HG02970 (cell line): ENCODE results near the gene COG2.
"Not testable (repeated sequence)": the region's sequence is repeated elsewhere in the genome, so short reads cannot be mapped to it uniquely, and the experiment has no call there.

ENCODE experiments used
- ATAC-seq: cut with Tn5 transposase; IDR thresholded peaks from one replicate; pipeline ENCODE4 v1.9.1; 2021; ENCODE audit warnings: mild to moderate bottlenecking, moderate library complexity, moderate number of reproducible peaks; ENCODE audit not compliant: unreplicated experiment, low FRiP score

Gene COG2

DNA sequence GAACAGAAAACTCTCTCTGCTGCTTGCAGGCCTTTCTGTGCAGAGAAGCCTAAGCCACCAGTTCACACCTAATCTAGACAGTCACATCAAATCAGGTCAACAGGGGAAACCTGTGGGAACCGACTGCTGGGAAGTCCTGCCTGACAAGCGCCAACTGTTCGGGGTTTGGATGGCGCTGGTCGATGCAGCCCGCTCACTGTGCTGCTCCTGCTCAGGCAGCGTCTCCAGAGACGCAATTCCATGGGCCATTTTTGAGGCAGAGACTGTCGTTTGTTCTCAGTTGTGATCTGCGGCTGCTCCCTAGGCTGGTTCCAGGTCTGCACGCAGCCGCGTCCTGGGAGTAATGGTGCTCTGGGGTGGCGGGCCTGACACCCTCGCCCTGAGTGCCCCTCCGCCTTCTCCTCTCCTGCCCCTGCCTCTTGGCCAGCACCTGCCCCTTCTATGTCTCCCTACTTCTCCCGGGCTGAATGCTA is 70.2 kb downstream of the COG2 start:
- no peak for ATAC-seq

DNA sequence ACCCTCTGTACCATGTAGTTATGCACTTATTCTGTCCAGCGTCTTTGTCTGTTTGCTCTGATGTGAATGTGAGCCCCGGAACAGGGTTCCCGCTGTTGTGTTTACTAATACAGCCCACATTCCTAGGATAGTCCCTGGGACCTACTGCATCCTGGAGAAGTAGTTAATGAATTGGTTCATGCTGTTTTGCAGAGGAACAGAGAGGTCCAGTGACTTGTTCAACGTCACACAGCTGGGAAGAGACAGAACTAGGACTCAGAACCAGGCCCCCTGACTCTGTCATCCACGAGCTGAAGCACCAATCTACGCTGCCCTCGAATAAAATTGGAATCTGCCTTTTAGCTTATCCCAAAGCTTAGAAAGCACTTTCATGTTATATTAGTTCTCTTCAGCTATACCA is 70.9 kb downstream of the COG2 start:
- ATAC-seq: no peak

DNA sequence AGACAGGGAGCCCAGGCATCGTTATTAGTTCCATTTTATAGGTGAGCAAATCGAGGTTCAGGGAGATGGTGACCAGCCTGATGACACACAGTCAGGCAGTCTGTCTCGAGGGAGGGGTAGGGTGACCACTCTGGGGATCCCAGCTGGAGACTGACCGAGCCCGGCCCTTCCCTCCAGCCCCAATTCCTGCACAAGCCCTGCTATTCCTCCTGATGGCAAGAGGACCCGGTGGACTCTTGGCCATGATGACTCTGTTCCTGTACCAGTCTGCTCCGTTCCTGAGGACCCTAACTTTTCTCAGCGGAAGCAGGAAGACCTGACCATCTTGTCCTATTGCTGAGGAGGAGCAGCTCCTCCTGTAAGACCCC is 71.2 kb downstream of the COG2 start:
- ATAC-seq: no peak

DNA sequence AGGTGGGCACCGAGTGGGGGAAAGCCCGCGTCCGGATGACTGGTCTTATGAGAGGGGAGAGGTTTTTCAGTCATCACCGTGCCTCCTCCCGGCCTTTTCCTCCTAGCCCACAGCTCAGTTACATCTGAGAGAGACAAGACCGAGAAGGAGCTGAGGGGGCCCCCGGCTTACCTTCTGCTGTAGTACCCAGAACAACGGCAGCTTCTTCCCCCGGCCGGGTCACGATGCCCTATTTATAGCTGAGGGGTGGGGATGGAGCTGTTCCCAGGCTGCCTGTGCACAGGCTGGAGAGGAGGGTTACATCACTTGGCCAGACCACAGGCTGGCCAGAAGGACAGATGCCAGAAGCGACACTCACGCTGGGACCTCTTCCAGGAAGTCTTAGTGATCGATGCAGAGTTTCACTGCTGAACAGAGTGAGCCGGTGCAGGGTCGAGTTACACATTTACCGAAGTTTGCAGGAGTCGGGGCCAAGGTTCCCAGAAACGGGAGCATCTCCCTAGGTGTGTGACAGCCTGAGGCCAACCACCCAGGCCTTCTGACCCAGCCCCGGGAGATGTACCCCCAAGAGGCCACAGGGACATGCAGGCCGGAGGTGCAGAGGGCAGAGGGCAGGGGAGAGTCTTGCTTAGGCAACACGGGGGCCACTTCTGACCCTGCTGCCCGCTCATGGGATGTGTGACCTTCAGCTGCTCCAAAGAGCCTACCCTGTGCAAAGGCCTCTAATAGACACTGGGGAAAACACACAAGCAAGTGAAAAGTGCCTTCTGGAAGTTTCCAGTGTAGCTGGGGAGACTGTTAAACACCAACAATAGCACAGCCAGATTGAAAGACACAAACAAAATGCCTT is 71.9 kb downstream of the COG2 start, which contains the start of gene AGT:
TSS of gene AGT (minus strand) at position 208 of the 850 bp plus-strand sequence. CDS start 3,299 bp downstream, outside the sequence.
- no peak for ATAC-seq

DNA sequence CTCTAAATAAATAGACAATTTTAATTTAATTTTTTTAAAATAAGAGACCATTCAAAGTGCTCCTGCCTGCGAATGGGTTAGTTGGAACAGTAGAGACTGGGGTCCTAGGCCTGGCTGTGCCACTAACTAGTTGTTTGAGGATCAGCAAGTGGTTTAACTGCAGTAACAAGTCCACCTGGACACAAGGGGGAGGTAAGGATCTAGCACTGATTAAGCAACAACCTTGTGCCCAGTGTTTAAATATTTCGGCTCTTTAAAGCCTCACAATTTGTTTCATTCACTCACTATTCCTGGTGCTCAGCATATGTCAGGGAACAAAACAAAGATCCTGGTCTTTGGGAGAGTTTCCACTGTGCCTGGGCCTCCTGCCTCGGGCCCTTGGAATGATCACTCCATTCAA is 73.2 kb downstream of the COG2 start:
- no peak for ATAC-seq

DNA sequence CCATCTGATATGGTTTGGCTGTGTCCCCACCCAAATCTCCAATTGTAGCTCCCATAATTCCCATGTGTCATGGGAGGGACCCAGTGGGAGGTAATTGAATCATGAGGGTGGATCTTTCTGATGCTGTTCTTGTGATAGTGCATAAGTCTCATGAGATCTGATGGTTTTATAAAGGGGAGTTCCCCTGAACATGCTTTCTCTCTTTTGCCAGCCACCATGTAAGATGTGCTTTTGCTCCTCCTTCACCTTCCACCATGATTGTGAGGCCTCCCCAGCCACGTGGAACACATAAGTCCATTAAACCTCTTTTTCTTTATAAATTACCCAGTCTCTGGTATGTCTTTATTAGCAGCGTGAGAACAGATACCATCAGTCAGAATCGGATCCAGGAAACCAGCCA is 74.2 kb downstream of the COG2 start:
- not testable (repeated sequence) for ATAC-seq

DNA sequence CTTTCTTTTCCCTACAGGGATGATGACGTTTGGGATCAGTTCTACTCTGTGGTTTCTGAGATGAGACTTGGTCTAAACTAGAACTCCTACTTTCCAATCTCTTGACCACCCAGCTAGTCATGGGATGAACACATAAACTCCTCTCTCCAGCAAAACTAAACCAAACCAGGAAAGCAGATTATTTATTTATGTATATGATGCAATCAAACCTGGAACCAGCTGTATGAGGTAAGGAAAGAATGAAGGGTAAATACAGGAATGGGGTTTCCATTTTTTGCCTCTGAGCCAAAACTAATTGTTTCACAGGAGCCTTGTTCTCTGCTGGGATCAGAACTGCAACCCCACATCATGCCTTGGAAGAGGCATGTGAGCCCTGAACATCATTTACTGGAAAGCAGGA is 75.0 kb downstream of the COG2 start:
- no peak for ATAC-seq

DNA sequence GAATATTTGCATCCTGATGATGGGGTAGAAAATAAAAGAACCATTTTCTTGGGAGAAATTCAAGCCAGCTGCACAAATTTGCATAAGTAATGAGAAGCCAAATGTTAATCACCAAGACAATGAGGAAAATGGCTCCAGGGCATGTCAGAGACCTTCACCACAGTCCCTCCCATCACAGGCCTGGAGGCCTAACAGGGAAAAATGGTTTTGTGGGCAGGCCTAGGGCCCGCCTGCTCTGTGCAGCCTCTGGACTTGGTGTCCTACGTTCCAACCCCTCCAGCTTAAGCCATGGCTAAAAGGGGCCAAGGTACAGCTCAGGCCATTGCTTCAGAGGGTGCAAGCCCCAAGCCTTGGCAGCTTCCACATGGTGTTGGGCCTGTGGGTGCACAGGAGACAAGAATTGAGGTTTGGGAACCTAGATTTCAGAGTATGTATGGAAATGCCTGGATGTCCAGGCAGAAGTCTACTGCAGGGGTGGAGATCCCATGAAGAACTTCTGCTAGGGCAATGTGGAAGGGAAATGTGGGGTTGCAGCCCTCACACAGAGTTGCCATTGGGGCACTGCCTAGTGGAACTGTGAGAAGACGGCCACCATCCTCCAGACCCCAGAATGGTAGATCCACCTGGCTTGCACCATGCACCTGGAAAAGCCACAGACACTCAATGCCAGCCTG is 79.7 kb downstream of the COG2 start:
- ATAC-seq: not testable (repeated sequence)

DNA sequence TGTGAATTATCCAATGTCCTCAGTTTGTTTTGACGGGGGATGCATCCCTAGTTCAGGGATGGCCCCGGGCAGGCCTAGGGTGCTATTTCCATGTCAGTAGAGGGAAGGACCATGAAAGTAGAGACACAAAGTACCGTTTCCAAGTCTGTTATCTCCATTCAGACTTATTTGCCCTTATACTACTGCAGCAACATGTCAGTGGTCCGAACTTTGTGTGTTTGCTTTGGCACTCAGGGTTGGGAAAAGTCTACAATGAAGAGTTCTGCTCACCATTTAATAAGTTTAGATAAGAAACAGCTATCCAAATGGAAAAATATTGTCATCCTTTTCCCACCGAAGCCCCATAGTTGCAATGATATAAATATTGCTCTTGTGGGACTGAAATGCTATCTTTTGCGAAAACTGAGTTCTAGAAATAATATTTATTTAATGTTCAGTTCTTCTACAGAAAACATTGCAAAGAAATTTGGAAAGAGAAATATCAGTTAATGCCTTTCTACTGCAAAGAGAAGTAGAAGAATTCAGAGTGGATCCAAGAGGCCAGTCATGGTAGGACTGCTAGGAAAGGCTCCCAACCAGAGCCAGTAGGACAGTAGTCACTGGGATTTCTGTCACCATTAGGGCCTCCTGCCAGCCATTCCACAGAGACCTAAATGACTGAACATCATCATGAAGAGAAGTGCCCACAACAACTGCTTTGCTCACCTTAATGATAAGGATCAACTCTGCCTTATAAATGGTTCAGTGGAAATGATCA is 83.2 kb downstream of the COG2 start:
- no peak for ATAC-seq

DNA sequence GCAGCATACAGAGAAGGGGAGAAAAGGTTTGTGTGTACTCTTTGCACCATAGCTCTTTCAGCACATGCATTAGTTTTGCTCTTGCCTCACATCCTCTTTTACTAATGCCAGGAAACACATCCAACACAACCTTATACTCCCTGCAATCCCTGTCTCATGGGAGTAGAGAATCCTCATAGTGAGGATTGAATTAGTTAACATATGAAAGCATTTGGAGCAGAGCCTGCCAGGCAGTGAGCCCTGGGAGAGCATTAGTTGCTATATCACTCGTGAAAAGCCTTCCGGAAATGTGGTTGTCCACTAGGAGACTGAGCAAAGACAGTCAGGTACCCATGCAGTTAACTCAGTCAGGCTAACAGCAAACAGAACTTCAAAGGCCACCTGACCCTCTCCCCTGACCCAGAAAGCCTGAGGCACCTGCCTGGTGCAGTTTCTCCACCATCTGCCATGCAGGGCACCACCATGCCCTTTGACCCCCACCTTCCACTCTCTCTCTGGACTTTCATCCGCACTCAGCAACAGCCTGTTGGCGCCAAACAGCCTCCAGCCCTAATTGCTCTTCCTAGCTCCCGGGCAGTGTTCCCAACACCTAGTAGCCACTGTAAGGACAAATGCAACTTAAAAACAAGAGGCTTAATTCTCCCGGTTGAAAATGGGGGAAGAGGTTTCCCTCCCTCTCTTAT is 86.6 kb downstream of the COG2 start:
- ATAC-seq: no peak

DNA sequence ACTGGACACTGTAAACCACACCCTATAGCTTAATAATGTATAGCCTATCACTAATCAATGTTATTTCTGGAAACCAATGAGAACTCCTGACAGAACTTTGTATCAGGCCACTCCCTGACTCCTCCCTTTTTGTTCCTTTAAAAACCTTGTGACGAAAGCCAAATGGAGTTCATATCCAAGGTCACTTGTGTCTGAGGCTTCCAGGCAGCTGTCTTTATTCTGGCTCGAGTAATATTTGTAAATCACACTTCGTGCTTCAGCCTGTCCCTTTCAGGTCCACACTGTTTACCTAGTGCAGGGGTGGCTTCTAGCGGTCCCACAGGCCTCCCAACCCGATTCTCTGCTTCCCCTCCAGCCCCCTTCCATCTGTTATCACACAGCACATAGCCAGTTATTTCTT is 88.7 kb downstream of the COG2 start:
- no peak for ATAC-seq

DNA sequence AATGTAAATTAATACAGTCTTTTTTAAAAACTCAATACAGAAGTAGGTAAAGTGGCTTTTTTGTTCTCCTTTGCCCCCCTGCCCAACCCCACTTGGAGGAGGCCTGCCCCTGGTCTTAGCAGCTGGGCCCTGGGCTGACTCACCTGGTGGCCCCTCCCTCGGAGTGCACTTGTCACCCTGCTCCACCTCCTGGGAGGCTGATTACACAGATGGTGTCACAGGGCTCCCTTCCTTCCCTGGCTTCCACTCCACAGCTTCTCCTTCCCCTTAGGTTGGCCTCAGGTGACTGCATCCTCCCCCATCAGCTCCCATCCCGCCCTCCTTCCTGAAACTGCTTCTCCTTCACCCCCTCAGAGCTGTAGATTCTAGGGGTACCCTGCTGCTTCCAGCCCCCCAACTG is 93.2 kb downstream of the COG2 start:
- ATAC-seq: no peak

DNA sequence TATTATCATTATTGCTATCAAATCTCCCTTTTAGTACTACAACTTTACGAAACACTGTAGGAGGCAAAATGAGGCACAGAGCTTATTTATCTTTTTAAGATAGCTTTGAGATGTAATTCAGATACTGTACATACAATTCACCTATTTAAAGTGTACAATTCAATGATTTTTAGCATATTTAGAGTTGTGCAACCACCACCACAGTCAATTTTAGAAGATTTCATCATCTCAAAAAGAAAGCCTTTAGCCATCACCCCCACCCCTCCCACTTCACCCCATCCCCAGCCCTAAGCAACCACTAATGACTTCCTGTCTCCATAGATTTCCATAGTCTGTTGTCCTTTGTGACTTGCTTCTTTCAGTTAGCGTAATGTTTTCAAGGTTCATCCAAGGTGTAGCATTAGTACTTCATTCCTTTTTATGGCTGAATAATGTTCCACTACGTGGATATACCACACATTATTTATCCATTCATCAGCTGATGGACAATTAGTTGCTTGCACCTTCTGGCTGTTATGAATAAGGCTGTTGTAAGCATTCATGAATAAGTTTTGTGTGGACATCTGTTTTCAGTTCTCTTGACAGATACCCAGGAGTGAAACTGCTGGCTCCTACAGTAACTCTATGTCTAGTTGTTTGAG is 95.5 kb downstream of the COG2 start:
- no peak for ATAC-seq

DNA sequence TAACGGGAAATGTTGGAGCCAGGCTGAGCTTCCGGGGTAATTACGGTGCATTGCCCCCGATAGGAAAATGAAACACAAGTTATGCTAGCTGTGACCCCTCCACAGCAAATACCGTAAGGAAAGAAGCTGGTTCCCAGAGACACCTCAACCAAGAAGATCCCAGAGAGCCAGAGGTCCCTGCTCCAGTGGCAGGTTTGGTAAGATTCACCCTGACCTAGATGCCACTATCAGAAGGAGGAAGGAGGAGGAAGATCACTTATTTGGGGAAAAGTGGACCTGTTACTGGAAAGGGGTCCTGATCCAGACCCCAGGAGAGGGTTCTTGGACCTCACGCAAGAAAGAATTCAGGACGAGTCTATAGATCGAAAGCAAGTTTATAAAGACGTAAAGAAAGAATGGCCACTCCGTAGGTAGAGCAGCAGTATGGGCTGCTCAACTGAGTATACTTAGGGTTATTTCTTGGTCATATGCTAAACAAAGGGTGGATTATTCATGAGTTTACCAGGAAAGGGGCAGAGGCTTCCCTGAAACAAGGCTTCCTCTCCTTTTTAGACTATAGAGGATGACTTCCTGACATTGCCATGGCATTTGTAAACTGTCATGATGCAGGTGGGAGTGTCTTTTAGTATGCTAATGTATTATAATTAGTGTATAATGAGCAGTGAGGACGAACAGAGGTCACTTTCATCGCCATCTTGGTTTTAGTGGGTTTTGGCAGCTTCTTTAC is 97.4 kb downstream of the COG2 start:
- no peak for ATAC-seq
